ENCODE results near the gene OSBPL8.

The OSBPL8 gene

DNA sequence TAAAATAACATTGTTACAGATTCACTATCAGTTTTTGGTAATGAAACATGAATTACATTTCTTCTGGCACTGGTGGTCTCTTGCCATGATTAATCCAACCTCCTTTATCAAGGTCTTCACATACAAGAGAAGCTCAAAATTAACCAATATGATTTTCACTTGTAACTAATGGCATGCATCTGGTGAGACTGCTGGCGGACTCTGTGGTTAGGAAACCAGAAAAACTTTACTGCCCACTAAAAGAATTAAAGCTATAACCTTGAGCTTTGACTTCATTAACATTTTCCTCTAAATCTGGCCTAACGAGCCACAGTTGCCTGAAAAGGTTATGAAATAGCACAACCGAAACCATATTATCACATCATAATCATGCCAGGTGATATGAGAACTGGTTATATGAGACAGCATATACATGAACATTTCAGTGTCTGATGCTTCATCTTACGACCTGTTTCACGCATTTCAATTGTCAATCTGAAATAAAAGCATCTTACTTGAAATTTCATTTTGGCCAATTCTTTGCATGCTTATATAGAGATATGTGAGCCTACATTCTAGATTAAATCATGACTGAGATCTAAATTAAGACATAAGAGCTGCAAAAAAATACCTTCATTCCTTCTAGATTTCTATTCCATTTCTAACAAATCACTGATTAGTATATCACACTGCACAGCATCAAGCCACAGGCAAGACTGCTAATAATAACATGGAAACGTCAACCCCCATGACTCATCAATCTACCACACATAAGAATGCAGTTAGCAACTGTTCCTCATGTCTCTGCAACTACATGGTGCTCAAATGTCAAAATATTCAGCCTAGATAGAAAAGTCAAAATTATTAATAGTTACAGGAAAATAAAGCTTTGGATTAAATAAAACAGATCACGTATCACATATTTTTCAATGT, 89.3 kb downstream of the OSBPL8 start:
- DNase-seq (ENCODE audit: low read depth) = peak; percentile 91

GRCh38 chr12:76464631-76465166, 94.9 kb downstream of the OSBPL8 start:
- no peak for DNase-seq (ENCODE audit: low read depth)

GRCh38 chr12:76462668-76463224, 96.8 kb downstream of the OSBPL8 start:
- DNase-seq (ENCODE audit: low read depth) = no peak

DNA sequence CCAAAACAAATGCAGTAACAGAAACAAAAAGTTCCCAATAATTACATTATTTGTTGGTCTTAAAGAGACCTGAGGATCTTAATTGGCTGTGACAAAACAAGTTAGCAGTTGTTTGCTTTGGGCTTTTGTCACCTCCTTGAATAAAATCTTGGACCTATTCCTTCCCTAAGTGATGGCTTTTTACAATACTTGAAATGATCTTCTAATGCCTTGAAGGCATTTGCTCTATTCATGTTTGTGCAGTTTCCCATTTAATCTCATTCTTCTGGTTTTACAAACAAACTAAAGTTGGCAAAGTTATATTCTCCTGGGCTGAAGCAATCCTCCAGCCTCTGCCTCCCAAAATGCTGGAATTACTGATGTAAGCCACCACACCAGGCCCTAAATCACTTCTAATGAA, 98.8 kb downstream of the OSBPL8 start:
- no peak for DNase-seq (ENCODE audit: low read depth)

DNA sequence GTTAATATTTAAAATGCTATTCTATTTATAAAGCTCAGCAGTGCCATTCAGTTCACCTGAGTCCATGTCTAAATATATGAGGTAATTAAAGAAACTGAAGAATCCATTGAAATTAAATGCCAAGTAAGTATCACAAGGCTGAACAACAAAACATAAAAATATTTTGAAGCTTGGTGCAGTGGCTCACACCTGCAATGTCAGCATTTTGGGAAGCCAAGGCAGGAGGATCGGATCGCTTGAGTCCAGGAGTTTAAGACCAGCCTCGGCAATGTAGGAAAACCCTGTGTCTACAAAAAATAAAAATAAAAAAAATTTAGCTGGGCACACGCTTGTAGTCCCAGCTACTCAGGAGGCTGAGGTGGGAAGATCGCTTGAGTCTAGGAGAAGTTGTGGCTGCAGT, 101.8 kb downstream of the OSBPL8 start:
- no peak for DNase-seq (ENCODE audit: low read depth)

DNA sequence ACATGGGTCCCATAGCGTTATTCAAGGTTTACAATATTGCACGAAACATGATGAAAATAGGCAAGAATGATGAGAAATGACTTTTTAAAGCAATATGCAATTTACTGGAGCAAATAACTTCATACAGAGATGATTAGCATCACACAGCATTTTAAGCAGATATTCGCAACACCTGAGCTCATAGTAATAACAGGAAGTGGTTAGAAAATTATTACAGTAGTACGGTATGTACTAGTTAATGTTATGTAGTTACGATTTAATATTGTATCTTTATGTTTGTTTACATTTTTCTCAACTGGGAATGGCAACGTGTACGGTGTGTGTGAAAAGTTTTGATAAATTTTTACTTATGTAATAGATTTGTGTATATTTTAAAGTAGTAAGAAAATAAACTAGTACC, 102.6 kb downstream of the OSBPL8 start:
- DNase-seq (ENCODE audit: low read depth) = no peak

- peak; percentile 81 for DNase-seq (ENCODE audit: low read depth)
Observed at GRCh38 chr12:76455582-76456345, 103.8 kb downstream of the OSBPL8 start.

DNA sequence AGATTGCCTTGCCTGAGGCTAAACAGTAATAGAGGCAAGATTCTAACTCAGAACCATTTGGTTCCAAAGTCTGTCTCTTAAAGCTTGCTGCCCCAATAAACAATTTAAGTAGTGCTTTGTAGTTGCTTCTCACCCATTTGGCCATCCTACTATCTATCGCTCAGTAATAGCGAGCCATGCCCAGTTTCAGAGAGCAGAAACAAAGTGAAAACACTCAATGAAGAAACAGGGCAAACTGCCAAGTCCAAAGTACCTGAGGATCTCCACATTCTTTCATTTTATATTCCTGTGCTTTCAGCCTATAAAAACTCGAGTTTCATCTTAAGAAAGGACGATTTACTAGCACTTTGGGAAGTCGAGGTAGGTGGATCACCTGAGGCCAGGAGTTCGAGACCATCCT, 108.0 kb downstream of the OSBPL8 start:
- DNase-seq (ENCODE audit: low read depth) = no peak

GRCh38 chr12:76450690-76451089, 108.9 kb downstream of the OSBPL8 start:
- peak; percentile 74 for DNase-seq (ENCODE audit: low read depth)

GRCh38 chr12:76449993-76450392, 109.6 kb downstream of the OSBPL8 start:
- no peak for DNase-seq (ENCODE audit: low read depth)

DNA sequence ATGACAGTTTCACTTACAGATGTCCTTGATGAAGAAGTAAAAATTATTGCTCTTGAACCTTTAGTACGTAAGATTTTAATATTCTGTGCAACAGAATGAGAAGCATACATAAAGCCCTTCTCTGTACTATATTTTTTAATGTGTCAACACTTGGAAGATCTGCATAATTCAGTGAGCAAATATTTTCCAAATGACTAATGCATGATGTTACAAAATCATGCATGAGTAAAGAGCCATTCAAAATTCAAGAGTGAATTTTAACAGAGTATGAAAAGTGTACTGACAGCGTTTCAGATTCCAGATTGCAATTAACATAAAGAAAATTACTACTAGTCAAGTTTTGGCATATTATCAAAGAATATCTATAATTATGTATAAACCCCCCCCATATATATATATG, 110.0 kb downstream of the OSBPL8 start:
- peak; percentile 37 for DNase-seq (ENCODE audit: low read depth)

GRCh38 chr12:76449016-76449415, 110.6 kb downstream of the OSBPL8 start:
- no peak for DNase-seq (ENCODE audit: low read depth)

GRCh38 chr12:76446090-76446489, 113.5 kb downstream of the OSBPL8 start:
- DNase-seq (ENCODE audit: low read depth) = no peak

- no peak for DNase-seq (ENCODE audit: low read depth)
Observed at GRCh38 chr12:76445462-76445861, 114.1 kb downstream of the OSBPL8 start.

GRCh38 chr12:76444408-76444984, 115.1 kb downstream of the OSBPL8 start:
- no peak for DNase-seq (ENCODE audit: low read depth)

GRCh38 chr12:76441016-76441415, 118.6 kb downstream of the OSBPL8 start:
- no peak for DNase-seq (ENCODE audit: low read depth)

GRCh38 chr12:76432733-76433132, 126.8 kb downstream of the OSBPL8 start:
- no peak for DNase-seq (ENCODE audit: low read depth)

- no peak for DNase-seq (ENCODE audit: low read depth)
Observed at GRCh38 chr12:76428117-76428516, 131.5 kb downstream of the OSBPL8 start.

DNA sequence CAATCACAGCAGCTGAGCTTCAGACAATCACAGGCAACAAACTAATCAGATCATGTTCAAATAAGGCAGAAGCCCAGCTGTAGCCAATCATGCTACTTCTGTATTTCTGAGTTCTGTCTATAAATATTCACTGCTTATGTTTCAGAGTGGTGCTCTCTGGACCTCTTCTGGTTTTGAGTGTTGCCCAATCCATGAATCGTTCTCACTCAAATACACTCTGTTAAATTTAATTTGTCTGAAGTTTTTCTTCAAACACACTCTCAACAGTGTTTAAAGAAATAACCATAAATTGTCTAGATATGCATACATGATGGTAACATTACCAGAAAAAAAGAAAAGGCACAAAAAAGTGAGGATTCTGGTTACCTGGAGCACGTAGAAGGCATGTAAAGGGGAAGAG, 133.4 kb downstream of the OSBPL8 start:
- no peak for DNase-seq (ENCODE audit: low read depth)

- no peak for DNase-seq (ENCODE audit: low read depth)
Observed at GRCh38 chr12:76424941-76425340, 134.6 kb downstream of the OSBPL8 start.

DNA sequence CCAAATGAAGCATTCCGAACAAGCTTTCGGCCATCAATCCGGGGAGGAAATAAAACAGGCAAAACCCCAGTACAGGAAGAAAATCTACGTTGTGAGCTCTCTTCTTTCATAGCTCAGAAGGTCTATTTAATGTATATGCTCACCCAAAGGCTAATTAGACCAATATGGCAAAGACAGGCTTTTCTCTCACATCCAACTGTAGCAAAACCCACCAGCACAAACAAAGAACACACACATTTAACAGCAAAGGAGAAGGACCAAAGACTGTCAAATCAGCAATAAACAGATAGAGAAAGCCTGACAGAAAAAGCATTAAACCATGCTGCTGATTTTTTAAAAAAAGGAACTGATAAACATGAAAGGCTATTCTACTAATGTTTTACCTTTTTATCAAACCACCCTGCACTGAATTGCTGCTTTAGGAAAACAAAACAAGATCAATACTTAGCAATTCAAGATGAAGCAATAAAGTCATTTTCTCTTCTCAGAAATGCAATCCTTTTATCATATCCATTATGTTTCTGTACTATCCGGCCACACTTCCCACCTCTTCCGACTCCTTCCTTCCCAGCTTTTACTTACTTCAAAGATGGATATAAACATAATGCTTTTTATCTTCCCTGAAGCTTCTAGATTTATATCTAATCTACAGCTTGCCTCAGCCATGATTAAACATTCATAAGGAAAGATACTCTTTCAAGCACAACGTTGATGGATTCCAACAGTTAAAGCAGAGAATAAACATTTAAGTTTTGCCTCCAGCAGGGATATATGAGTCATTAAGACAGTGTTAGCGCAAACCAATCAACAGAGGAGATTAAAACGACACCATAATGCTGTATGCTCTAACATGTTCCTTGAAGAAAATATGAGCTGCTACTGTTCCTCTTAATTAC, 136.8 kb downstream of the OSBPL8 start:
- peak; percentile 26 for DNase-seq (ENCODE audit: low read depth)

Measured in non-pigmented ciliary epithelial cell (primary cell).